Lower lobe of right lung (tissue), 2 donors: ENCODE data around the gene NOPCHAP1. TPM values are rescaled to one million over a fixed set of nuclear protein-coding genes. Genes with fewer than 3 reads are reported as not detected.

ENCODE experiments used
- ATAC-seq, 2 donors: fragments of 200-7000 bp; cut with Tn5 transposase; one replicate each; pipeline ENCODE4 v1.9.1; 2020 to 2022; ENCODE audit warnings: mild to moderate bottlenecking in 2 of 2, moderate library complexity in 2 of 2
- DNase-seq: peaks from one replicate; pipeline ENCODE4 v3.0.0-alpha.2; 2020
- H3K27ac ChIP-seq: fragments of 200-600 bp; one replicate; pipeline ENCODE4 v1.8.0; 2022
- H3K27me3 ChIP-seq: fragments of 200-600 bp; one replicate; pipeline ENCODE4 v1.8.0; 2022; ENCODE audit warnings: low read depth
- H3K36me3 ChIP-seq: fragments of 200-600 bp; one replicate; pipeline ENCODE4 v1.8.0; 2022; ENCODE audit warnings: mild to moderate bottlenecking
- H3K4me1 ChIP-seq: fragments of 200-600 bp; one replicate; pipeline ENCODE4 v1.8.0; 2022
- H3K4me3 ChIP-seq: fragments of 200-600 bp; one replicate; pipeline ENCODE4 v1.8.0; 2022; ENCODE audit warnings: mild to moderate bottlenecking
- H3K9me3 ChIP-seq: fragments of 200-600 bp; one replicate; pipeline ENCODE4 v1.8.0; 2022
- intact Hi-C: fragments of 100-400 bp; cut with DNase I; formaldehyde crosslinking; loops from one replicate; pipeline ENCODE4 v1.11.0; 2022
- total RNA-seq: library from RNA; stranded (reverse); fragmentation: NEBNext Ultra II Directional; extraction: Animal tissue kit (Norgen Biotek cat#: 25700); gene quantifications from one replicate; pipeline ENCODE4 v1.2.1, GENCODE V29; 2021
- TF ChIP-seq, protein P1 (sequence below): fragments of 200-600 bp; IDR thresholded peaks from one replicate; pipeline ENCODE4 v1.8.0; 2022; ENCODE audit warnings: antibody characterized with exemption, mild to moderate bottlenecking
- donor health status: DM: no; HTN: yes; CAD: no; lungs with severe emphysema.

The NOPCHAP1 gene
- total RNA-seq, 1 donor from 2014 or later = 11.7 TPM

DNA sequence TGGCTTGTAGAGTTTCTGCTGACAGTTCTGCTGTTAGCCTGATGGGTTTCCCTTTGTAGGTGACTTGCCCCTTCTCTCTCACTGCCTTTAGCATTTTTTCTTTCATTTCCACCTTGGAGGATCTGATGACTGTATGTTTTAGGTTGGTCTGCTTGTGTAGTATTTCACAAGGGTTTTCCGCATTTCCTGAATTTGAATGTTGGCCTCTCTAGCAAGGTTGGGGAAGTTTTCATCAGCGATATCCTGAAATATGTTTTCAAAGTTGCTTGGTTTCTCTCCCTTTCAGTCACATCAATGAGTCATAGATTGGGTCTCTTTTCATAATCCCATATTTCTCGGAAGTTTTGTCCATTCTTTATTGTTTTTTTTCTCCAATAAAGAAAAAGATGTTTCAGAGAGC, 11.4 kb downstream of the NOPCHAP1 start:
- TF ChIP-seq, protein P1, sequence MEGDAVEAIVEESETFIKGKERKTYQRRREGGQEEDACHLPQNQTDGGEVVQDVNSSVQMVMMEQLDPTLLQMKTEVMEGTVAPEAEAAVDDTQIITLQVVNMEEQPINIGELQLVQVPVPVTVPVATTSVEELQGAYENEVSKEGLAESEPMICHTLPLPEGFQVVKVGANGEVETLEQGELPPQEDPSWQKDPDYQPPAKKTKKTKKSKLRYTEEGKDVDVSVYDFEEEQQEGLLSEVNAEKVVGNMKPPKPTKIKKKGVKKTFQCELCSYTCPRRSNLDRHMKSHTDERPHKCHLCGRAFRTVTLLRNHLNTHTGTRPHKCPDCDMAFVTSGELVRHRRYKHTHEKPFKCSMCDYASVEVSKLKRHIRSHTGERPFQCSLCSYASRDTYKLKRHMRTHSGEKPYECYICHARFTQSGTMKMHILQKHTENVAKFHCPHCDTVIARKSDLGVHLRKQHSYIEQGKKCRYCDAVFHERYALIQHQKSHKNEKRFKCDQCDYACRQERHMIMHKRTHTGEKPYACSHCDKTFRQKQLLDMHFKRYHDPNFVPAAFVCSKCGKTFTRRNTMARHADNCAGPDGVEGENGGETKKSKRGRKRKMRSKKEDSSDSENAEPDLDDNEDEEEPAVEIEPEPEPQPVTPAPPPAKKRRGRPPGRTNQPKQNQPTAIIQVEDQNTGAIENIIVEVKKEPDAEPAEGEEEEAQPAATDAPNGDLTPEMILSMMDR = no peak
- Histone ChIP-seq H3K9me3 (no peaks in the 10 kb centered on the region), H3K4me3 (no peak overlapping the region), H3K27ac (no peak overlapping the region), H3K4me1 (peaks cover 7% of the 10 kb centered on the region), H3K36me3 (peaks cover 82% of the 10 kb centered on the region), H3K27me3 (no peaks in the 10 kb centered on the region)
- no peak for DNase-seq
- ATAC-seq = no peak
- intact Hi-C loops = no loop called here

GRCh38 chr12:104998423-104999346, 12.6 kb downstream of the NOPCHAP1 start:
- peaks cover 82% of the 10 kb centered on the region for H3K36me3 ChIP-seq
- no peak overlapping the region for H3K4me3 ChIP-seq
- DNase-seq = peak; percentile 49
- H3K27me3 ChIP-seq = no peaks in the 10 kb centered on the region
- peak; percentile 59 to 69 for ATAC-seq
- no peak overlapping the region for H3K27ac ChIP-seq
- TF ChIP-seq, protein P1 = no peak
- no peaks in the 10 kb centered on the region for H3K9me3 ChIP-seq
- H3K4me1 ChIP-seq = peaks cover 7% of the 10 kb centered on the region
- intact Hi-C loops = no loop called here

DNA sequence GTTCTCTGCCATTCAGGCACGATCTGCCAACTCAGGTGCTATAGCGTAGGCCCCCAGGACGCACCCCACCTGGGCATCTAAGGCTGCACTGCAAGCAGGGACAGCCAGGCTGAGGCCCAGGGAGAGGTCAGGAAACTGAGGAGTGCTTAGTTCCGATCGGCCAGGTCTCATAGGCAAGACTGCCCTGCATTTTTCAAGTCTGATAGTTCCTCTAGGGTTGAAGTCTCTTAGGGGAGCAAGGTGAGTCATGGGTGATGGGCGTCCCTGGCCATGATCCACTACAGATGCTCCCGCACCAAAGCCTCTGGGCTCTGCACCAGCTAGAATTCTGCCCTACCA, 13.2 kb downstream of the NOPCHAP1 start:
- TF ChIP-seq, protein P1 = no peak
- Histone ChIP-seq H3K9me3 (no peaks in the 10 kb centered on the region), H3K27me3 (no peaks in the 10 kb centered on the region), H3K36me3 (peaks cover 82% of the 10 kb centered on the region), H3K27ac (no peak overlapping the region), H3K4me3 (no peak overlapping the region), H3K4me1 (peaks cover 7% of the 10 kb centered on the region)
- intact Hi-C loops = no loop called here
- ATAC-seq (peak; percentile 16 to 52), DNase-seq (no peak)

DNA sequence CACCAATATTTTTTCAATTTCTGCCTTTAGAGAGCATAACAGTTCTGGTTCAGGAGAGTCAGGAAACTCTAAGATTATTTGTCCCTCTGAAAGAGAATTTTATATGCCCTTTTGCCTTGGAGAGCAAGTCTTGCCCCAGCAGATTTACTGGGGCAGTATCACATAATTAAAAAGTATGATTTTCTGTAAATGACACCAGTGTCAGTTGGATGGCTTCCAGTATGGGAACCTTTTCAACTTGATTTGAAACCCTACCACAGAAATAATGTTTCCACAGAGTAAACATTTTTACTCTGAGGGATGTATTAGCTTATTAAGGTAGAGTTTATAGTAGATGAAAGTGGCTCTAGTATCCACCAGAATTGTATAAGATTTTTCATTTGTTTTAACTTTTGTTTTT, 15.4 kb downstream of the NOPCHAP1 start:
- intact Hi-C loops = no loop called here
- Histone ChIP-seq H3K4me3 (no peak overlapping the region), H3K27me3 (no peaks in the 10 kb centered on the region), H3K36me3 (peaks cover 82% of the 10 kb centered on the region), H3K27ac (no peak overlapping the region), H3K9me3 (no peaks in the 10 kb centered on the region), H3K4me1 (peaks cover 7% of the 10 kb centered on the region)
- DNase-seq (no peak), ATAC-seq (no peak)
- TF ChIP-seq, protein P1 = no peak

DNA sequence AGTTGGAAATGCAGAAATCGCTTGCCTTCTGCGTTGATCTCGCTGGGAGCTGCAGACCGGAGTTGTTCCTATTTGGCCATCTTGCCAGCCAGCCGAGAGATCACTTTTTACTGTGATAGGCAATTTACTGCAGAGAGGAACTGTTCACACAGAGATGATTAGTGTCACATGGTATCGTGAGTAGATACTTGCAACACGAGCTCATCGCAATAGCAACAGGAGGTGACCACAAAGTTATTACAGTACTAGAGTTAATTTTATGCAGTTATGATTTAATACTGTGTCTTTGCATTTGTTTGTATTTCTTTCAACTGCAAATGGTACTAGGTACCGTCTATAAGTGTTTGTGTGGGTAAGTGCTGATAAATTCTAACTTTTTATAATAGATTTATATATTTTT, 27.8 kb downstream of the NOPCHAP1 start:
- Histone ChIP-seq H3K27ac (no peak overlapping the region), H3K4me1 (no peaks in the 10 kb centered on the region), H3K4me3 (no peak overlapping the region), H3K27me3 (no peaks in the 10 kb centered on the region), H3K9me3 (peaks cover 3% of the 10 kb centered on the region), H3K36me3 (peaks cover 19% of the 10 kb centered on the region)
- intact Hi-C loops = no loop called here
- TF ChIP-seq, protein P1 = no peak
- DNase-seq (no peak), ATAC-seq (no peak)
